Measurements from ENCODE around the gene SNED1. TPM values are rescaled to one million over a fixed set of nuclear protein-coding genes. Genes with fewer than 3 reads are reported as not detected.

SNED1 gene
- polyA plus RNA-seq, 3 donors: 3.3 to 18.1 (median 17.8) TPM

DNA sequence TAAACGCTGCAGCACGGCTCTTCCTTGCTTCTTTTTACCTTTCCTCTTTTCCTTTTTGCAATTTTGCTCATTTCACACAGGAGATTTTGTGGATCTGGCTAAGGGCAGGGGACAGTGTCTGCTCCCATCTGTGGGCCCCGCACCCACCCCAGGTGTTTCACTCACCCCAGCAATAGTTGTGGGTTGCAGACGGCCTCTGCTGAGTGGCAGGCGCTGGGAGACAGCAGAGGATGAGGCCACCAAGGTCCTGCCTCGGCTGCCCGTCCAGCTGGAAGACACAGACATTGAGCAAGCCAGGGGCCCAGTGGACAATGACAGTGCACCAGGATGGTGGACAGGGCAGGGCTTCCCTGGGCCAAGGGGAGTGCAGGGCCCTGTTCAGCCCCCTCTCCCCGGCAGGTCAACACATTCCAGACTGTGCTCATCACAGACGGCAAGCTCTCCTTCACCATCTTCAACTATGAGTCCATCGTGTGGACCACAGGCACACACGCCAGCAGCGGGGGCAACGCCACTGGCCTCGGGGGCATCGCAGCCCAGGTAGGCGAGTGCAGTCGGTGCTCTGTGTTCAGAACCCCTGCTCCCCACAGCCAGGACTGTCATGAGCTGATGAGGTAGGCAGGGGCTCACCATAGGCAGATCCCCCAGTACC, 35.0 kb downstream of the SNED1 start:
- no peak overlapping the region for H3K27ac ChIP-seq (ENCODE audit: low read depth, low read length)
- WGBS, 3 donors: 87 to 92% (median 92%) methylated on average over 17 of the region's 17 CpGs

DNA sequence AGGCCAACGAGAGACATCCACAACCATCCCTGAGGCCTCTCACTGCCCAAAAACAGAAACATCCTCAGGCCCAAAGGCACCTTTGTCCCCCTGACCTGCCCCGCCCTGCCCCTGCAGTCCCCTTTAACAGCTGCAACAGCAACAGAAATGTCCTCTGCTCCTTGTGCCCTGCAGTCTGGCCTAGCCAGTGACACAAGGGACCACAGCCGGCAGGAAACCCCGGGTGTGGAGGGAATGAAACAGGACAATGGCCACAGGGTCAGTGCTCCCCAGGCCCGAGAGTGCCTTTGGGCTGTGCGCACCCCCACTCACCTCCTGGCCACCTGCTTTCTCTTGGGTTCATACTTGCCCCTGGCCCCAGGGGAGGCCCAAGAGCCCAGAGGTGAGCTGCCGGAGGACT, 35.6 kb downstream of the SNED1 start:
- WGBS, 3 donors: 87 to 89% (median 88%) methylated on average over 7 of the region's 7 CpGs
- H3K27ac ChIP-seq (ENCODE audit: low read depth, low read length): no peak overlapping the region

DNA sequence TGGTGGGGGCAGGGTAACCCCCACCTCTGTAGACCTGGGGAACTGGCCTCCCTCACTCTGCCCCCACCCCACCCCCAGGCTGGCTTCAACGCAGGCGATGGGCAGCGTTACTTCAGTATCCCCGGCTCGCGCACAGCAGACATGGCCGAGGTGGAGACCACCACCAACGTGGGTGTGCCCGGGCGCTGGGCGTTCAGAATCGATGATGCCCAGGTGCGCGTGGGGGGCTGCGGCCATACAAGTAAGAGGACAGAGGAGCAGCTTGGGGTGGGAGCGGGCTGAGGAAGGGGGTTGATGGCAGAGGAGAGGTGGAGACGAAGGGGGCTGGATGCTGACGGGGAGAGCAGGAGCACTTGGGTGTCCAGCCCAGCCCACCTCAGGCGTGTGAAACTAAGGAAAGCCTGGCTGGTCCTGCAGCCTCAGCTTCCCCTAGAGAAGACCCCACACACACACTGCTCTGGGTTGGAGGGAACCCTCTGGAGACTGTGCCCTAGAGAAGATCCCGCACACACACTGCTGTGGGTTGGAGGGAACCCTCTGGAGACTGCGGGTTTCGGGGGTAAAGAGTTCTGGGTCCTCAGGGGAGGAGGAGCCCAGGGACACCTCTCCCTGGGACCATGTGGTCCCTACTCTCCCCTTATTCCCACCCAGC, 36.2 kb downstream of the SNED1 start:
- H3K27ac ChIP-seq (ENCODE audit: low read depth, low read length): no peak overlapping the region
- 90 to 96% (median 93%) methylated on average over 22 of the region's 22 CpGs for WGBS, 3 donors

DNA sequence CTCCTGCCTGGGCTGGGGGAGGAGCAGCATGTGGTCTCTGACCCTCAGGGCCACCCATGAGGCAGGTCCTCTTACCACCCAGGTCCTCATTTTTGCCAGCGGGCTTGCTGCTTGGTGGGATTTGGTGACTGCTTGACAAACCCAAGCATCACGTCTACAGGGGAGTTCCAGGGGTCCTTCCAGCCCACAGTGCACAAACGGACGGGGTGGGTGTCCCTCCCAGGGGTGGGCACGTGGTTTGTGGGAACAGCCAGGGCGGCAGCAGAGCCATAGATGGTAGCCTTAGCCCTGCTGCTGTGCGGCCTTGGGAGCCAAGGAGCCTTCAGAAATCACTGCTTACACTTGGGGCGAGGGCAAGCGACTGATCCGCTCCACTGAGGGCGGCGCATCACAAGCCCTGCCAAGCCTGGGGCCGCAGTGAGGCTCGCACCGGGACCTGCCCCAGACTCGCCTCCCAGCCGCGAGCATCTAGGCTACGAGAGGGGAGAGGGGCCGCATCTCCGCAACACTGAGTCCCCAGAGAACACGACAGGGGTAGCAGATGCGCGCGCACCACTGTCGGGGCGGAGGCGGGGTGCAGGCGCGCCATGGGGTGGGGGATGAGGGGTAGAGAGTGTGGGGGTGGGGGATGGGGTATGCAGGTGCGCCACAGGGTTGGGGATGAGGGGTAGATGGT, 36.9 kb downstream of the SNED1 start:
- 34 to 72% (median 71%) methylated on average over 28 to 31 of the region's 31 CpGs for WGBS, 3 donors

DNA sequence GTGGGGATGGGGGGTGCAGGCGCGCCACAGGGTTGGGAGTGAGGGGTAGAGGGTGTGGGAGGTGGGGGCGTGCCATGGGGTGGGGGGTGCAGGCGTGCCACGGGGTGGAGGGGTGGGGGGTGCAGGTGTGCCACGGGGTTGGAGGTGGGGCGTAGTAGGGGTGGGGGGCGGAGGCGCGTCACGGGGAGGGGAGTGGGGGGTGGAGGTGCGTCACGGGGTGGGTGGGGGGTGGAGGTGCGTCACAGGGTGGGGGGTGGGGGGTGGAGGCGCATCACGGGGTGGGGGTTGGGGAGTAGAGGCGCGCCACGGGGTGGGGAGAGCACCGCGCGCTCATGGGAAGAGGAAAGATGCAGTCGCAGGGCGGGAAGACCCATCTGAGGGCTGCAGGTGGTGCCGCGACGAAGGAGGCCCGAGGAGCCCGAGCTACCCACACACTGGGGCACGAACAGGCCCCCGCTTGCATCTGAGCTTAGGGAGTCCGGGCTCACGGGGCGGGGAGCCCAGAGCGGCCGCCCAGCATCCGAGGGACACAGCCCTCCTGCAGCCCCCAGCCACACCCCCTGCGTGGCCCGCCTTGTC, 37.5 kb downstream of the SNED1 start:
- H3K27ac ChIP-seq (ENCODE audit: low read depth, low read length): no peak overlapping the region
- 12 to 39% (median 24%) methylated on average over 12 to 37 of the region's 39 CpGs for whole genome bisulfite sequencing, 3 donors

More for the DNA sequence above, 36.9 kb downstream of the SNED1 start:
- no peak overlapping the region for H3K27ac ChIP-seq (ENCODE audit: low read depth, low read length)

DNA sequence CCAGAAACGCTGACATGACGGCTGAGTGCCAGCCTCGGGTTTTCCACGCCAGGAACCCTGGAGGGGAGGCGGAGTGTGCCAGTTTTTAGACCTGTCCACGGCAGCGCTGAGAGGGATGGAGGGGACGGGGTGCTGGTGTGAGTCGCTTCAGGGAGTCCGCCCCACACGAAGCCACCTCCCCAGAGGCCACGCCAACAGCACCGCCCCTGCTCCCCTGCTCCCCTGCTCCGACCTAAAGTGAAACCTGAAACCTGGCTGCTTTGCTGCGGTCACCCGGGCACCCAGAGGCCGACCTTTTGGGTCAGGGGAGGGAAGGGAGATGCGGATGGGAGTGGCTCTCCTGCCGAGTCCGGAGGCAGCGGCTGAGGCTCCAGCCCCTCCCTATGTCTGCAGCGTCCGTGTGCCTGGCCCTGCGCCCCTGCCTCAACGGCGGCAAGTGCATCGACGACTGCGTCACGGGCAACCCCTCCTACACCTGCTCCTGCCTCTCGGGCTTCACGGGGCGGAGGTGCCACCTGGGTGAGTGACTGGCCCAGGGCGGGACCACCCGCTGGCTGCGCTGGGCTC, 38.1 kb downstream of the SNED1 start:
- 13 to 59% (median 44%) methylated on average over 36 of the region's 36 CpGs for WGBS, 3 donors
- no peak overlapping the region for H3K27ac ChIP-seq (ENCODE audit: low read depth, low read length)

DNA sequence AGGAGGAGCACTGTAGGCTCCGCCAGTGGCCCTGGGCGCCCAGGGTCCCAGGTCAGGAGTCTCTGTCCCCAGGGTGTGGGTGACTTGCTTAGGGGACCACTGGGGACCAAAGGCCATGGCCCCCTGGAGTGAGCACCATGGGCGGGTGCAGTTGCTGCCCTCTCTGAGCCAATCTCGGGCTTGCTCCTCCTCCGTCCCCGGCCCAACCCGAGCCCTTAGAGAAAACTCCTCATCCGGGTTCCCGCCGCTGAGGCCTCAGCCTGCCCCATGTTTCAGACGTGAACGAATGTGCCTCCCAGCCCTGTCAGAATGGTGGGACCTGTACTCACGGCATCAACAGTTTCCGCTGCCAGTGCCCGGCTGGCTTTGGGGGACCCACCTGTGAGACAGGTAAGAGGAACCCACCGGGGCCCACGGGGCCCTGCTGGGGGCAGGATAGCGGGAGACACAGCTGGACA, 38.6 kb downstream of the SNED1 start:
- no peak overlapping the region for H3K27ac ChIP-seq (ENCODE audit: low read depth, low read length)
- WGBS, 3 donors: 80 to 88% (median 87%) methylated on average over 16 to 18 of the region's 18 CpGs

DNA sequence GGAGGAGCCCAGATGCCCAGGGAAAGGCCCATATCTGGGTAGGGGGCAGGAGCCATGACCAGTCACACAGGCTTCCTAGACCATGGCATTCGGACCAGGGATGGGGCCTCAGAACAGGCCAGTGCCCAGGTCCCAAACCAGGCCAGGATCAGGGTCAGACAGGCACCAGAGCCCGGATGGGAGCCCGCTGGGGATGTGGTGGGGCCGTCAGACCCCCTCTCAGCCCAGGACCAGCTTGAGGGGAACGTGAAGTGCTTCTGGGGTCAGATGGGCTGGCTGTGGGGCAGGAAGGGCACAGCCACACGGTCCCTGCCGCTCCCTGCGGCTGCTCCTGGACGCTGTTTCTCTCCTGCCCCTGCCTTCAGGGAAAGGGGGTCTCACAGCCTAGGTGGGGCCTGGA, 39.1 kb downstream of the SNED1 start:
- 89 to 96% (median 96%) methylated on average over 9 of the region's 9 CpGs for WGBS, 3 donors
- no peak overlapping the region for H3K27ac ChIP-seq (ENCODE audit: low read depth, low read length)

DNA sequence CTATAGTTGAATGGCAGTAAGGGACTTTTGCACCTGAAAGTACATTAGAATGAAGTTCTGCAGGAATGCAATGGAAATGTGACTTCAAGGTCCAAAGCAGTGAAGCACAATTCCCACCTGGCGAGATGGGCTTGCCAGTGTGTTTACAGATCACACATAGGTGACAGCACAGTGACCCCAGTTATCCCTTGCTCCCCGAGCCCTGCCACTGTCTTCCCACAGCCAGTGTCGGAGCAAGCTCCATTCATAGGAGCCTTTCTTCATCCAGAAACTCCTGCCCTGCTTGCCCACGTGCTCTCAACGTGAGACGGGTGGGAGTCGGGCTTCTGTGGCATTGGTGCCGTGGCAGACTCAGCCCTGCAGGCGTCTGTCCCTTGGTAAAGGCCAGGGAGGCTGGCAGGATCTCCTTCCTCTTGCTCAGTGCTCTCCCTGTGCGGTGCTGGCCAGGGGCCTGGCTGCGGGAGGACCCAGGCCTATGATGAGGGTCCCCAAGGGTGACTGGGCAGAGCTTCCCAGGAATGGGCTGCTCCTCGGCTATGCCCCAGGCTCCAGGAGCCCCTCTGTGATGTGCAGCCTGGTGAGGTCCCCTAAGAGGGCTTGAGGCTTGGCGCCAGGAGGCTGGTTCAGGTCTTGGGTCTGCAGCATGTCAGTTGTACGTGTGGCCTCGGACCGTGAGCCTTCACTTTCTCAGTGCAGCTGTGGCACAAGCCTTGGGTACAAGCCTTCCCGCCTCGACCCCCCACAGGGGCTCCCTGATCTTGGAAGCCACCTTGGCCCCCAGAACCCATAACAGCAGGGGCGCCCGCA, 40.2 kb downstream of the SNED1 start:
- no peak overlapping the region for H3K27ac ChIP-seq (ENCODE audit: low read depth, low read length)
- WGBS, 3 donors: 91 to 95% (median 93%) methylated on average over 19 to 20 of the region's 20 CpGs

DNA sequence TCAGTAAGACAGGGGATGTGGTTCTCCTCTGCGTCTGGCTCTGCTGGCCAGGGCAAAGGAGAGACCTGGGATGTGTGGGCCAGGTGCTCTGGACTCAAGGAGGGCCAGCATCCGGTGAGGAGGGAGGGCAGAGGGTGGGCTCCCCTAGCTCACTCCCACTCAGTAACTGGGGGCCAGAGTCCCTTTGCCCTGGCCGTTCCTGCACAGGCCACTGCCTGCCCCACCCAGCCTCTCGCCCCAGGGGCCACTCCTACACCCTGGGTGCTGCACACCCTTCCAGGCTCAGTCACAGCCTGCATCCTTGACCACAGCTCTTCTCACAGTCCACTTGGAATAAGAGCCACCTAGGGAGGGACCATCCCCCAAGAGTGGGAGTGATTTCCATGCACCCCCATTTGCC, 41.0 kb downstream of the SNED1 start:
- WGBS, 3 donors: 94 to 96% (median 95%) methylated on average over 4 of the region's 4 CpGs

DNA sequence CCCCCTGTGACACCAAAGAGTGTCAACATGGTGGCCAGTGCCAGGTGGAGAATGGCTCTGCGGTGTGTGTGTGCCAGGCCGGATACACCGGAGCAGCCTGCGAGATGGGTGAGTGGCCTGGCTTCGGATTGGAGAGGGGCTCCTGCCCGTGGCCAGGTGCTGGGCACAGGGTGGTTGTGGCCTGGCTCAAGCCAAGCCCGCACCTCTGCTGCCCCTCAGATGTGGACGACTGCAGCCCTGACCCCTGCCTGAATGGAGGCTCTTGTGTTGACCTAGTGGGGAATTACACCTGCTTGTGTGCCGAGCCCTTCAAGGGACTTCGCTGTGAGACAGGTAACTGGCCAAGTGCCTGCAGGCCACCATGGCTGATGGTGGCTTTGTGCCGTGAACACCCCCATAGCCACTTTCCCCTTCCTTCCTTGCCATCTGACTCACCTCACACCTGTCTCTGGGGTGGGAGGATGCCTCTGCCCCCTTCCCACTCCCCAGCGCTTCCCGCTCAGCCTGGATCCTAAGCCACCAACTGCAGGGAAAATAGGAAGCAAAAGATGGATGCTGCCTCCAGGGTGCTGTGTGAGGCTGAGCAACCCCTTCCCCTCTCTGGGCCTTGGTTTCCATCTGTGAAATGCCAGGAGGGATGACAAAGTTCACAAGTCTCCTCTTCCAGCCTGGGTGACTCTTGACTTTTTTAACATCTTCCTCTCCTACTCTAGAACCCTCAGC, 41.8 kb downstream of the SNED1 start:
- 93 to 96% (median 94%) methylated on average over 13 of the region's 13 CpGs for WGBS, 3 donors
- H3K27ac ChIP-seq (ENCODE audit: low read depth, low read length): no peak overlapping the region

More for the DNA sequence above, 41.0 kb downstream of the SNED1 start:
- no peak overlapping the region for H3K27ac ChIP-seq (ENCODE audit: low read depth, low read length)

DNA sequence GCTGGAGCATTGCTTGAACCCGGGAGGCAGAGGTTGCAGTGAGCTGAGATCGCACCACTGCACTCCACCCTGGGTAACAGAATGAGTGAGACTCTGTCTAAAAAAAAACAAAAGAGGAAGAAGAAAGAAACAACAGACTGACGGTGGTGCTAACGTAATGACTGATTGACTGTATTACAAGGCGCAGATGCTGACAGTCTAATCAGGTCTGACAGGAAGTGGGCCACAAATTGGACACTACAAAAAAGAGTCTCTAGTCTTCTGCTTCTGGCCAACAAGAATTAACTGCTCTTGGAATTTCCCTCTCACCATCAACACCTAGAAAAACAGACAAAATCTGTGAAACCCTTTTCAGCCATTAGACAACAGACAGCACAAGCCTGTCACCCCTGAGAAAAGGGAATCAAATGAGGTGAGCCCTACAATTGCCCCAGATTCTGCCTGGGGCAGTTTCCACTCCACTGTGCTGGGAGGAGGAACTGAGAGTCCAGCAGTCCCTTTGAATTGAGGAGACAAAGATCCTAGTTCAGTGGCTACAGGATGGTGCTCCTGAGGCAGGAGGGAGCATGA, 43.3 kb downstream of the SNED1 start:
- H3K27ac ChIP-seq (ENCODE audit: low read depth, low read length): no peak overlapping the region
- 58 to 87% (median 75%) methylated on average over 5 of the region's 5 CpGs for WGBS, 3 donors

DNA sequence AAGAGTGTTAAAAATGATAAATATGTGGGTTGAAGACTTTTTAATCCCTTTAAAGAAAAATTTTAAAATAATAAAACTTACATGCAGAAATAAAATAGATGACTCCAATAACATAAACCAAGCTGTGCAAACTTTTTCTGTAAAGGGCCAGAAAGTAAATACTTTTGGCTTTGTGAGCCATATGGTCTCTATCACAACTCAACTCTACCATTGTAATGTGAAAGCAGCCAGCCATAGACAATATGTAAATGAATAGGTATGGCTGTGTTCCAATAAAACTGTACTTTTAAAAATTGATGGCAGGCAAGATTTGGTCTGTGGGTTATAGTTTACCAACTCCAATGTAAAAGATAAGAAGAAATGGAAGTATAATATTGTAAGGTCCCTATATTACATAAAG, 45.2 kb downstream of the SNED1 start:
- no peak overlapping the region for H3K27ac ChIP-seq (ENCODE audit: low read depth, low read length)

DNA sequence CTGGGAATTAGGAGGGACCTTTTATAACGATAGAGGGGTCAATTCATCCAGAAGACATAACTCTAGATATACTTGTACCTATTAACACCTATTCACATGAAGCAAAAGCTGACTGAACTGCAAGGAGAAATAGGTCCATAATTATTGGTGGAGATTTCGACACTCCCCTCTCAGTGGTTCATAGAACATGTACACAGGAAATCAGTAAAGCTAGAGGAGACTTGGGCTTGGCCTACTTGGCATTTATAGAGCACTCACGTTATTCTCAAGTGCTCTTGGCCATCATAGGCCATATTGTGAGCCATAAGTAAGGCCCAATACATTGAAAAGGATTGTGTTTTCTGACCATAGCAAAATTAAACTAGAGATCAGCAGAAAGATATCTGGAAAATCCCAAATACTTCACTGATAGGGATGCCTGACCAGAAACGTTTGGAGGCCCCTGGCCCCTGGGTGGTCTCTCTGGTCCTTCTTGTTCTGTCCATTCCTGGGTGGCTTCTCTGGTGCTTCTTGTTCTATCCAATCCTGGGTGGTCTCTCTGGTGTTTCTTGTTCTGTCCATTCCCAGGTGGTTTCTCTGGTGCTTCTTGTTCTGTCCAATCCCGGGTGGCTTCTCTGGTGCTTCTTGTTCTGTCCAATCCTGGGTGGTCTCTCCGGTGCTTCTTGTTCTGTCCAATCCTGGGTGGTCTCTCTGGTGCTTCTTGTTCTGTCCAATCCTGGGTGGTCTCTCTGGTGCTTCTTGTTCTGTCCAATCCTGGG, 49.0 kb downstream of the SNED1 start:
- no peak overlapping the region for H3K27ac ChIP-seq (ENCODE audit: low read depth, low read length)
- WGBS, 3 donors: 72 to 77% (median 76%) methylated on average over 6 of the region's 6 CpGs

DNA sequence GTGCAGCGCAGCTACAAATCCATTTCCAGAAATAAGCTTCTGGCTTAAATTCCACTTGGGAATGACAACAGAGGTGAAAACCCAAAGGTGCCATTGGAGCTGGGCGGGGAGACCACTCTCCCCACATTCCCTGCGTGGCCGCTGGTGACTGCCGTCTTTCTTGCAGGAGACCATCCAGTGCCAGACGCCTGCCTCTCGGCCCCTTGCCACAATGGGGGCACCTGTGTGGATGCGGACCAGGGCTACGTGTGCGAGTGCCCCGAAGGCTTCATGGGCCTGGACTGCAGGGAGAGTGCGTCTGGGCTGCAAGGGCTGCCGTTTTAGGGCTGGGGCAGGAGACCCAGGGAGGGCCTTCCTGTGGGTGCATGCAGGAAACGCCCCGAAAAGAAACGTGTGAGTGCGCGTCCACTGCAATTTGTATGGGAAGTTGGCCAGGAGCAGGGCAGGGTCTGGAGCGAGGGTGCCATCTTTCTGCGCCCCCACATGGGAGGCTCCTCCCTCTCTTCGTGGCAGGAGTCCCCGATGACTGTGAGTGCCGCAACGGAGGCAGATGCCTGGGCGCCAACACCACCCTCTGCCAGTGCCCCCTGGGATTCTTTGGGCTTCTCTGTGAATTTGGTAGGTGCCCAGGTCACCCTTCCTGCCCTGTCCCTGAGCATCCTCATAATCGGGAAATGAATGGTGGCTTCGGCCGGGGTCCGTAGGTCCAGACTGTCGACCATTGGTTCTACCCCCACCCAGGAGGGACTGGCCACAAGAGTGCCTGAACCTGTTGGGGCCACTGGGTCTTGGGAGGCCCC, 49.9 kb downstream of the SNED1 start:
- no peak overlapping the region for H3K27ac ChIP-seq (ENCODE audit: low read depth, low read length)
- WGBS, 3 donors: 91 to 93% (median 91%) methylated on average over 30 of the region's 30 CpGs

DNA sequence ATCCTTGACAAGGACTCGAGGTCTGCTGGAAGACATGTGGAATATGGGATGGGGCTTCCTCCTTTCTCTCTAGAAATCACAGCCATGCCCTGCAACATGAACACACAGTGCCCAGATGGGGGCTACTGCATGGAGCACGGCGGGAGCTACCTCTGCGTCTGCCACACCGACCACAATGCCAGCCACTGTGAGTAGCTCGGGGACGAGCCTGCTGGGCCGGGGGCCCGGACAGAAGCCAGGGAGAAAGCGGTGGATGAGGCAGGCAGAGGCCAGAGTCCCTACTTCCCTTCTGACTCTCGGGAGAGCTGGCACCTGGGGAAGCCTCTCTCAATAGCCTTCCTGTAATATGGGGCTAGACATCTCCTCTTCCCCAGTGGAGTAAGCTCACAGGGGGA, 50.5 kb downstream of the SNED1 start:
- no peak overlapping the region for H3K27ac ChIP-seq (ENCODE audit: low read depth, low read length)
- 85 to 98% (median 93%) methylated on average over 11 of the region's 11 CpGs for WGBS, 3 donors

Measured in adipose tissue (tissue), 3 donors.